ENCODE results near the gene ZDHHC20.
"Not testable (repeated sequence)": the region's sequence is repeated elsewhere in the genome, so short reads cannot be mapped to it uniquely, and the experiment has no call there.

ZDHHC20 gene

DNA sequence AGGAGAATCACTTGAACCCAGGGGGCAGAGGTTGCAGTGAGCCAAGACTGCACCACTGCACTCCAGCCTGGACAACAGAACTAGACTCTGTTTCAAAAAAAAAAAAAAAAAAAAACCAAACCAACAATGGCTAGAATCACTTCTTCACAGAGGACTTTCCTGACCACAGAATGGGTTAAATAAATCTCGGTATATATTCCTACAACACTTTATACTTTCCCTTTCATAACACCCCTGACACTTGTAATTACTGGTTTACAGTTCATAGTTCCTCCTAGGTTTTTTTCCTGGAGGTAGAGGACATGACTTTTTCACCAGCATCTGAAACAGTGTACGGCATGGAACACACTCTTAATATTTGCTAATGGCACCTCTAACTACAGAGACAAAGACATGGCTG is 31.4 kb downstream of the ZDHHC20 start:
- TF ChIP-seq, protein P1, sequence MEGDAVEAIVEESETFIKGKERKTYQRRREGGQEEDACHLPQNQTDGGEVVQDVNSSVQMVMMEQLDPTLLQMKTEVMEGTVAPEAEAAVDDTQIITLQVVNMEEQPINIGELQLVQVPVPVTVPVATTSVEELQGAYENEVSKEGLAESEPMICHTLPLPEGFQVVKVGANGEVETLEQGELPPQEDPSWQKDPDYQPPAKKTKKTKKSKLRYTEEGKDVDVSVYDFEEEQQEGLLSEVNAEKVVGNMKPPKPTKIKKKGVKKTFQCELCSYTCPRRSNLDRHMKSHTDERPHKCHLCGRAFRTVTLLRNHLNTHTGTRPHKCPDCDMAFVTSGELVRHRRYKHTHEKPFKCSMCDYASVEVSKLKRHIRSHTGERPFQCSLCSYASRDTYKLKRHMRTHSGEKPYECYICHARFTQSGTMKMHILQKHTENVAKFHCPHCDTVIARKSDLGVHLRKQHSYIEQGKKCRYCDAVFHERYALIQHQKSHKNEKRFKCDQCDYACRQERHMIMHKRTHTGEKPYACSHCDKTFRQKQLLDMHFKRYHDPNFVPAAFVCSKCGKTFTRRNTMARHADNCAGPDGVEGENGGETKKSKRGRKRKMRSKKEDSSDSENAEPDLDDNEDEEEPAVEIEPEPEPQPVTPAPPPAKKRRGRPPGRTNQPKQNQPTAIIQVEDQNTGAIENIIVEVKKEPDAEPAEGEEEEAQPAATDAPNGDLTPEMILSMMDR (IDR thresholded peaks at IDR 0.05), result no peak
- H3K27ac ChIP-seq, result no peak overlapping the region
- H3K9me3 ChIP-seq, result no peaks in the 10 kb centered on the region
- no peak overlapping the region for H3K4me3 ChIP-seq (ENCODE audit: low read depth in 1 of 2, low read length in 1 of 2)
- no peaks in the 10 kb centered on the region for H3K4me1 ChIP-seq (ENCODE audit: control insufficient read depth in 1 of 2, insufficient read depth in 1 of 2, low read depth in 1 of 2, low read length in 1 of 2)
- no peaks in the 10 kb centered on the region for H3K36me3 ChIP-seq
- H3K27me3 ChIP-seq, result no peaks in the 10 kb centered on the region

DNA sequence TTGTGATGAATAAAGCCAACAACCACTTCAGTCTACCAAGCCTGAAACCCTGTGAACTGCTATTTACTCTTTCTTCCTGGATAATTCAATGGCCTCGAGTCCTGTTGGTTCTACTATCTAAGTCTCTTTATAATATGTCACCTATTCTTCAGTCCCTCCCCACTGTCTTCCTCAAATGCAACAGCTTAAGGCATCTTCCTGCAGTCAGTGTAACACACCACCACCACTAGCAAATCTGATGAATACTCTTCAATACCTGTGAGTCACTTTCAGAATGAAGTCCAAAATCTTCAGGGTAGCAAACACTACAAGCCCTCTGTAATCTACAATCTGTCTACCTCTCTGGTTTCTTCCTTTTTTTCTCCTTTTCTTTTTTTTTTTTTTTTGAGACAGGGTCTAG is 32.9 kb downstream of the ZDHHC20 start:
- Histone ChIP-seq H3K27ac (no peak overlapping the region), H3K36me3 (no peaks in the 10 kb centered on the region), H3K9me3 (no peaks in the 10 kb centered on the region), H3K4me1 (ENCODE audit: control insufficient read depth in 1 of 2, insufficient read depth in 1 of 2, low read depth in 1 of 2, low read length in 1 of 2) (no peaks in the 10 kb centered on the region), H3K27me3 (no peaks in the 10 kb centered on the region), H3K4me3 (ENCODE audit: low read depth in 1 of 2, low read length in 1 of 2) (no peak overlapping the region)
- TF ChIP-seq, protein P1 (IDR thresholded peaks at IDR 0.05), result no peak

DNA sequence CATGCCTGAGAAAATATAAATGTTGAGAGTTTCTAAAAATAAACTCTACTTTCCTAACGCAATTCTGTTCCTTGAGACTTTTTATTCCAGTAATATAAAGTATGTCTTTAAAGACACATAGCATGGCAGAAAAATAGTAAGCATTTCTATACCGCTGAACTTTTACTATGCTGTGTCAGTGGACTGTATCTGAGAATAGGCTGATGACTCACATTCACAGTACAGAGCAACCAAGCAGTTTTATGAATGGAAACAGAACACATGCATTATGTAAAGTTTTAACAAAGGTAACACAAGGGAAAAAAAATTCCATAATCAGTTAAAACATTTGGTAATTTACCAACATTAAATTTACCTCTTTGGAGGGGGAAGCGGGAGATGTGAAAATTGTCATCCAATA is 38.4 kb downstream of the ZDHHC20 start:
- Histone ChIP-seq H3K4me3 (ENCODE audit: low read depth in 1 of 2, low read length in 1 of 2) (no peak overlapping the region), H3K4me1 (ENCODE audit: control insufficient read depth in 1 of 2, insufficient read depth in 1 of 2, low read depth in 1 of 2, low read length in 1 of 2) (no peaks in the 10 kb centered on the region), H3K9me3 (no peaks in the 10 kb centered on the region), H3K27ac (no peak overlapping the region), H3K36me3 (peaks cover 24% of the 10 kb centered on the region), H3K27me3 (no peaks in the 10 kb centered on the region)
- TF ChIP-seq, protein P1 (IDR thresholded peaks at IDR 0.05), result no peak

DNA sequence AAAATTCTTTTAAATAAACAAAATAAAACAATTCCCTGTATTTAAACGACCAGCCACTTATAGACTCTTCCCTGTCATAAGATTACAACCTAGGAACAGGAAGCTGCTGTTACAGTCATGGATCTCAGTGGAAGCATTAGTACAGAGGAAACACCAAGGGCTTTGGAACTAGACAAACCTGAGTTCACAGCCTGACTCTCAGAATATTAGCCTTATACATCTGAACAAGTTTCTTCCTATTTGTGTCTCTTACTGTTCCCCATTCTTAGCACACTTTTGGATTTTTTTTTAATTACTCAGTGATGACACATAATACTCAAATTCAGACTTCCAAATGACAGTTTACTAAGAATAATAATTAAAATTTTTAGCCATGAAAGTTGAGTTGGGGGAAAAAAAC is 46.1 kb downstream of the ZDHHC20 start:
- H3K27ac ChIP-seq, result no peak overlapping the region
- TF ChIP-seq, protein P1 (IDR thresholded peaks at IDR 0.05), result no peak

DNA sequence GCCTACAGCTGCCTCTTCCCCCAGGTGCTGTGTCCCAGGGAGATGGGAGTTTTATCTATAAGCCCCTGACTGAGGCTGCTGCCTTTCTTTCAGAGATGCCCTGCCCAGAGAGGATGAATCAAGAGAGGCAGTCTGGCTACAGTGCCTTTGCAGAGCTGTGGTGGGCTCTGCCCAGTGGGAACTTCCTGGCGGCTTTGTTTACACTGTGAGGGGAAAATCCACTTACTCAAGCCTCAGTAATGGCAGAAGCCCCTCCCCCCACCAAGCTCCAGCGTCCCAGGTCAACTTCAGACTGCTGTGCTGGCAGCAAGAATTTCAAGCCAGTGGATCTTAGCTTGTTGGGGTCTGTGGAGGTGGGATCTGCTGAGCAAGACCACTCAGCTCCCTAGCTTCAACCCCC is 48.6 kb downstream of the ZDHHC20 start:
- H3K9me3 ChIP-seq; H3K27ac ChIP-seq; H3K4me3 ChIP-seq (ENCODE audit: low read depth in 1 of 2, low read length in 1 of 2); H3K4me1 ChIP-seq (ENCODE audit: control insufficient read depth in 1 of 2, insufficient read depth in 1 of 2, low read depth in 1 of 2, low read length in 1 of 2); H3K27me3 ChIP-seq: not testable (repeated sequence)
- peaks cover 26% of the 10 kb centered on the region for H3K36me3 ChIP-seq

More for the DNA sequence above, 46.1 kb downstream of the ZDHHC20 start:
- Histone ChIP-seq H3K4me3 (ENCODE audit: low read depth in 1 of 2, low read length in 1 of 2) (no peak overlapping the region), H3K9me3 (no peaks in the 10 kb centered on the region), H3K27me3 (no peaks in the 10 kb centered on the region), H3K36me3 (peaks cover 31% of the 10 kb centered on the region), H3K4me1 (ENCODE audit: control insufficient read depth in 1 of 2, insufficient read depth in 1 of 2, low read depth in 1 of 2, low read length in 1 of 2) (peaks cover 0 to 6% of the 10 kb centered on the region in 2 experiments)

DNA sequence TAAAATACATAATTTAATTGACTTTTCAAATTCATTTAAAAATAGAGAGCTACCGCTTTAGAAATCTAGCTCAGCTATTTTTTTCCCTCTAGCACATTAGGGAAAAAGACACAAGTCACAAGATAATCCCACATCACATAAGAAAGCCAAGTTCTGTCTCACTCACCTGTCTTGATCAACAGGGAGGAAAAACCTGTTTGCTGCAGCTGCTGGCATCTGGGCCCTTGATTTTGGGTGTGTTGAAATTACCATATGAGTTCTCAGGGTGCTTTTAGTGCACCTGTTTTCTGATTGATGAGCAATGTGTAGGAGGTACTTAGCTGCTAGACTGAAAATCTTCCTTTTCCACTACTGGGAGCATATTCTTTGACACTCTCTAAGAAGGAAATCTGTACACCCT is 53.8 kb downstream of the ZDHHC20 start:
- no peak overlapping the region for H3K27ac ChIP-seq
- TF ChIP-seq, protein P1 (IDR thresholded peaks at IDR 0.05), result no peak
- no peaks in the 10 kb centered on the region for H3K27me3 ChIP-seq
- H3K4me3 ChIP-seq (ENCODE audit: low read depth in 1 of 2, low read length in 1 of 2), result no peak overlapping the region
- no peaks in the 10 kb centered on the region for H3K4me1 ChIP-seq (ENCODE audit: control insufficient read depth in 1 of 2, insufficient read depth in 1 of 2, low read depth in 1 of 2, low read length in 1 of 2)
- no peaks in the 10 kb centered on the region for H3K9me3 ChIP-seq
- peaks cover 44% of the 10 kb centered on the region for H3K36me3 ChIP-seq
